ENCODE data around the gene KCNJ16. TPM values are rescaled to one million over a fixed set of nuclear protein-coding genes. Genes with fewer than 3 reads are reported as not detected.

Gene KCNJ16
- total and polyA plus RNA-seq, 9 of the 15 experiments (the other 6 are each of a cell fraction or from before 2014, with no cell fraction given), result 0.01 to 0.75 (median 0.07) TPM; not detected in 4

DNA sequence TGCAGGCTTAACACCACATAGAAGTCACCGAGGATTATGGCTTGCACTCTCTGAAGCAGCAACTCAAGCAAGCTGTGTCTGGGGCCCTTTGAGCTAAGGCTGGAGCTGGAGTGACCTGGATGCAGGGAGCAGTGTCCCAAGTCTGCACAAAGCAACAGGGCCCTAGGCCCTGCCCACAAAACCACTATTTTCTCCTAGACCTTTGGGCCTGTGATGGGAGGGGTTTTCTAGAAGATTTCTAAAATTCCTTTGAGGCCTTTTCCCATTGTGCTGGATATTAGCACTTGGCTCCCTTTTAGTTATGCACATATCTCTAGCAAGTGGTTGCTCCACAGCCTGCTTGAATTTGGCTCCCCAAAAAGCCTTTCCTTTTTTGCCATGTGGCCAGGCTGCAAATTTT lies 44.5 kb downstream of the KCNJ16 start (continued):
- TF ChIP-seq, protein P1, sequence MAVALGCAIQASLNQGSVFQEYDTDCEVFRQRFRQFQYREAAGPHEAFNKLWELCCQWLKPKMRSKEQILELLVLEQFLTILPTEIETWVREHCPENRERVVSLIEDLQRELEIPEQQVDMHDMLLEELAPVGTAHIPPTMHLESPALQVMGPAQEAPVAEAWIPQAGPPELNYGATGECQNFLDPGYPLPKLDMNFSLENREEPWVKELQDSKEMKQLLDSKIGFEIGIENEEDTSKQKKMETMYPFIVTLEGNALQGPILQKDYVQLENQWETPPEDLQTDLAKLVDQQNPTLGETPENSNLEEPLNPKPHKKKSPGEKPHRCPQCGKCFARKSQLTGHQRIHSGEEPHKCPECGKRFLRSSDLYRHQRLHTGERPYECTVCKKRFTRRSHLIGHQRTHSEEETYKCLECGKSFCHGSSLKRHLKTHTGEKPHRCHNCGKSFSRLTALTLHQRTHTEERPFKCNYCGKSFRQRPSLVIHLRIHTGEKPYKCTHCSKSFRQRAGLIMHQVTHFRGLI (CRISPR knock-in tag; IDR thresholded peaks at IDR 0.05), result no peak
- TF ChIP-seq SP1 (CRISPR knock-in tag; IDR thresholded peaks at IDR 0.05) (no peak), ETS2 (tag; IDR thresholded peaks at IDR 0.05; ENCODE audit: borderline replicate concordance, poor library complexity, severe bottlenecking) (no peak), MYC (IDR thresholded peaks at IDR 0.05; ENCODE audit: low read depth, low read length) (no peak), MYC (CRISPR knock-in tag; IDR thresholded peaks at IDR 0.05; ENCODE audit: borderline replicate concordance, low read depth) (no peak), ZNF140 (CRISPR knock-in tag; IDR thresholded peaks at IDR 0.05) (no peak), SNIP1 (IDR thresholded peaks at IDR 0.05; ENCODE audit: low read depth) (no peak), STAT5B (CRISPR knock-in tag; IDR thresholded peaks at IDR 0.05) (no peak), U2AF2 (optimal IDR thresholded peaks at IDR 0.05; ENCODE audit: low read depth, low read length) (no peak)
- TF ChIP-seq, protein P2, sequence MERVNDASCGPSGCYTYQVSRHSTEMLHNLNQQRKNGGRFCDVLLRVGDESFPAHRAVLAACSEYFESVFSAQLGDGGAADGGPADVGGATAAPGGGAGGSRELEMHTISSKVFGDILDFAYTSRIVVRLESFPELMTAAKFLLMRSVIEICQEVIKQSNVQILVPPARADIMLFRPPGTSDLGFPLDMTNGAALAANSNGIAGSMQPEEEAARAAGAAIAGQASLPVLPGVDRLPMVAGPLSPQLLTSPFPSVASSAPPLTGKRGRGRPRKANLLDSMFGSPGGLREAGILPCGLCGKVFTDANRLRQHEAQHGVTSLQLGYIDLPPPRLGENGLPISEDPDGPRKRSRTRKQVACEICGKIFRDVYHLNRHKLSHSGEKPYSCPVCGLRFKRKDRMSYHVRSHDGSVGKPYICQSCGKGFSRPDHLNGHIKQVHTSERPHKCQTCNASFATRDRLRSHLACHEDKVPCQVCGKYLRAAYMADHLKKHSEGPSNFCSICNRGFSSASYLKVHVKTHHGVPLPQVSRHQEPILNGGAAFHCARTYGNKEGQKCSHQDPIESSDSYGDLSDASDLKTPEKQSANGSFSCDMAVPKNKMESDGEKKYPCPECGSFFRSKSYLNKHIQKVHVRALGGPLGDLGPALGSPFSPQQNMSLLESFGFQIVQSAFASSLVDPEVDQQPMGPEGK (CRISPR knock-in tag; IDR thresholded peaks at IDR 0.05; ENCODE audit: borderline replicate concordance), result no peak
- TF ChIP-seq, protein P3, sequence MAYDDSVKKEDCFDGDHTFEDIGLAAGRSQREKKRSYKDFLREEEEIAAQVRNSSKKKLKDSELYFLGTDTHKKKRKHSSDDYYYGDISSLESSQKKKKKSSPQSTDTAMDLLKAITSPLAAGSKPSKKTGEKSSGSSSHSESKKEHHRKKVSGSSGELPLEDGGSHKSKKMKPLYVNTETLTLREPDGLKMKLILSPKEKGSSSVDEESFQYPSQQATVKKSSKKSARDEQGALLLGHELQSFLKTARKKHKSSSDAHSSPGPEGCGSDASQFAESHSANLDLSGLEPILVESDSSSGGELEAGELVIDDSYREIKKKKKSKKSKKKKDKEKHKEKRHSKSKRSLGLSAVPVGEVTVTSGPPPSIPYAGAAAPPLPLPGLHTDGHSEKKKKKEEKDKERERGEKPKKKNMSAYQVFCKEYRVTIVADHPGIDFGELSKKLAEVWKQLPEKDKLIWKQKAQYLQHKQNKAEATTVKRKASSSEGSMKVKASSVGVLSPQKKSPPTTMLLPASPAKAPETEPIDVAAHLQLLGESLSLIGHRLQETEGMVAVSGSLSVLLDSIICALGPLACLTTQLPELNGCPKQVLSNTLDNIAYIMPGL (CRISPR knock-in tag; IDR thresholded peaks at IDR 0.05), result no peak
- TF ChIP-seq, protein P4, sequence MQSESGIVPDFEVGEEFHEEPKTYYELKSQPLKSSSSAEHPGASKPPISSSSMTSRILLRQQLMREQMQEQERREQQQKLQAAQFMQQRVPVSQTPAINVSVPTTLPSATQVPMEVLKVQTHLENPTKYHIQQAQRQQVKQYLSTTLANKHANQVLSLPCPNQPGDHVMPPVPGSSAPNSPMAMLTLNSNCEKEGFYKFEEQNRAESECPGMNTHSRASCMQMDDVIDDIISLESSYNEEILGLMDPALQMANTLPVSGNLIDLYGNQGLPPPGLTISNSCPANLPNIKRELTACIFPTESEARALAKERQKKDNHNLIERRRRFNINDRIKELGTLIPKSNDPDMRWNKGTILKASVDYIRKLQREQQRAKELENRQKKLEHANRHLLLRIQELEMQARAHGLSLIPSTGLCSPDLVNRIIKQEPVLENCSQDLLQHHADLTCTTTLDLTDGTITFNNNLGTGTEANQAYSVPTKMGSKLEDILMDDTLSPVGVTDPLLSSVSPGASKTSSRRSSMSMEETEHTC (IDR thresholded peaks at IDR 0.05), result no peak
